ENCODE data around the gene UGCG. TPM values are rescaled to one million over a fixed set of nuclear protein-coding genes. Genes with fewer than 3 reads are reported as not detected.

The UGCG gene
- total and polyA plus RNA-seq, 10 of the 15 experiments (the other 5 are each of a cell fraction or from before 2014, with no cell fraction given), result 21.7 to 96.6 (median 48.9) TPM

- ChIA-PET POLR2A (interaction anchor here (1.8 kb wide), 1 partner anchor 10 kb away, joined by 6 read pairs; no protein-coding TSS in a partner anchor), SMC1A (ENCODE audit: uncharacterized antibody, unreplicated experiment) (interaction anchor here (0.7 to 13.2 kb wide), 8 partner anchors 9 to 152 kb away, joined by 3 to 136 read pairs (median 4); no protein-coding TSS in a partner anchor)
- 87% methylated on average over 6 of the region's 6 CpGs for WGBS (ENCODE audit: insufficient coverage, insufficient replicate concordance, low lambda C conversion rate, missing lambda C conversion rate)
Observed at GRCh38 chr9:111962021-111962420, 65.4 kb downstream of the UGCG start.

More at GRCh38 chr9:111962021-111962420, 65.4 kb downstream of the UGCG start:
- H3K27ac ChIP-seq (ENCODE audit: control insufficient read depth, insufficient read depth), result no peak overlapping the region
- H3K27me3 ChIP-seq (replicated peaks in 1 of 2; ENCODE audit: control insufficient read depth in 2 of 2, insufficient read depth in 2 of 2, low read length in 1 of 2), result no peaks in the 10 kb centered on the region
- RAD21 ChIA-PET (ENCODE audit: unreplicated experiment), result interaction anchor here (2.1 kb wide), 1 partner anchor 20 kb away, joined by 4 read pairs; no protein-coding TSS in a partner anchor
- H2AFZ ChIP-seq (ENCODE audit: control insufficient read depth, low read depth, low read length), result no peak overlapping the region
- H3K36me3 ChIP-seq (ENCODE audit: control insufficient read depth in 2 of 2, insufficient read depth in 2 of 2, low read length in 1 of 2), result no peaks in the 10 kb centered on the region
- intact Hi-C loops (cut with micrococcal nuclease; ENCODE audit: unreplicated experiment) (no loop called here), in situ Hi-C loops (cut with MboI) (no loop called here)
- no peaks in the 10 kb centered on the region for H3K79me2 ChIP-seq (ENCODE audit: control insufficient read depth, insufficient read depth, low read length)
- peaks cover 26% of the 10 kb centered on the region for H3K4me1 ChIP-seq (ENCODE audit: control insufficient read depth, insufficient read depth, low read length)
- H3K4me2 ChIP-seq (ENCODE audit: control insufficient read depth, insufficient read depth), result no peak overlapping the region
- CTCF ChIA-PET, result interaction anchor here (0.8 to 1.4 kb wide), 2 partner anchors 17 to 51 kb away, joined by 3 to 4 read pairs; no protein-coding TSS in a partner anchor
- no peaks in the 10 kb centered on the region for H3K9me3 ChIP-seq (replicated peaks; ENCODE audit: control insufficient read depth, insufficient read depth, low read length)
- H3K9ac ChIP-seq (ENCODE audit: control insufficient read depth, insufficient read depth, low read length), result no peak overlapping the region
- BruUV-seq (replicated peaks), result no TSS peak
- no peaks in the 10 kb centered on the region for H4K20me1 ChIP-seq (ENCODE audit: control insufficient read depth, insufficient read depth)
- TF ChIP-seq SUPT20H (IDR thresholded peaks at IDR 0.05; ENCODE audit: borderline replicate concordance, control insufficient read depth, low read depth, low read length) (no peak), SIX5 (IDR thresholded peaks at IDR 0.05; ENCODE audit: low read depth, low read length, severe bottlenecking) (no peak), YY1 (IDR thresholded peaks at IDR 0.05; ENCODE audit: low read depth, low read length) (no peak), GABPA (IDR thresholded peaks at IDR 0.05; ENCODE audit: low read depth) (no peak), RAD21 (IDR thresholded peaks at IDR 0.05; ENCODE audit: insufficient read depth, low read depth, low read length) (no peak), MTA3 (IDR thresholded peaks at IDR 0.05; ENCODE audit: borderline replicate concordance, low read length) (no peak), MXI1 (IDR thresholded peaks at IDR 0.05; ENCODE audit: low read depth, low read length) (no peak), ZNF622 (IDR thresholded peaks at IDR 0.05) (no peak), BMI1 (IDR thresholded peaks at IDR 0.05; ENCODE audit: borderline replicate concordance) (no peak), ZSCAN29 (IDR thresholded peaks at IDR 0.05) (no peak)
- TF ChIP-seq, protein P1, sequence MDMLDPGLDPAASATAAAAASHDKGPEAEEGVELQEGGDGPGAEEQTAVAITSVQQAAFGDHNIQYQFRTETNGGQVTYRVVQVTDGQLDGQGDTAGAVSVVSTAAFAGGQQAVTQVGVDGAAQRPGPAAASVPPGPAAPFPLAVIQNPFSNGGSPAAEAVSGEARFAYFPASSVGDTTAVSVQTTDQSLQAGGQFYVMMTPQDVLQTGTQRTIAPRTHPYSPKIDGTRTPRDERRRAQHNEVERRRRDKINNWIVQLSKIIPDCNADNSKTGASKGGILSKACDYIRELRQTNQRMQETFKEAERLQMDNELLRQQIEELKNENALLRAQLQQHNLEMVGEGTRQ (IDR thresholded peaks at IDR 0.05; ENCODE audit: borderline replicate concordance, low read depth, low read length), result no peak
- H3K4me3 ChIP-seq, result no peak overlapping the region
- DNase-seq (ENCODE audit: low read depth, low spot score) (no peak), FAIRE-seq (no peak), ATAC-seq (no peak)

All from GM12878 (cell line).